WI38 (cell line): ENCODE measurements around the gene WASF3.

Experiments
- H3K4me3 ChIP-seq: 2 replicates; pipeline ENCODE4 v1.5.1; 2011; ENCODE audit warnings: low read depth, mild to moderate bottlenecking, control low read depth, low read length
- CTCF ChIP-seq: IDR thresholded peaks from 2 replicates; pipeline ENCODE4 v1.5.1; 2012; ENCODE audit warnings: low read depth, mild to moderate bottlenecking, control low read depth, low read length

WASF3 gene

GRCh38 chr13:26605845-26606244 is 48.4 kb downstream of the WASF3 start:
- H3K4me3 ChIP-seq, result no peak overlapping the region
- no peak for TF ChIP-seq CTCF

- no peak overlapping the region for H3K4me3 ChIP-seq
- no peak for TF ChIP-seq CTCF
Measured at GRCh38 chr13:26606631-26607030, 49.1 kb downstream of the WASF3 start.

GRCh38 chr13:26614721-26615120 is 57.2 kb downstream of the WASF3 start:
- H3K4me3 ChIP-seq, result no peak overlapping the region
- no peak for TF ChIP-seq CTCF

- no peak overlapping the region for H3K4me3 ChIP-seq
- no peak for TF ChIP-seq CTCF
Measured at GRCh38 chr13:26616126-26616525, 58.6 kb downstream of the WASF3 start.

GRCh38 chr13:26618726-26619125 is 61.2 kb downstream of the WASF3 start:
- TF ChIP-seq CTCF, result no peak
- no peak overlapping the region for H3K4me3 ChIP-seq

GRCh38 chr13:26619358-26619757 is 61.9 kb downstream of the WASF3 start:
- no peak overlapping the region for H3K4me3 ChIP-seq
- TF ChIP-seq CTCF, result no peak

GRCh38 chr13:26621731-26622401 is 64.4 kb downstream of the WASF3 start:
- TF ChIP-seq CTCF, result no peak

More at GRCh38 chr13:26621731-26622401, 64.4 kb downstream of the WASF3 start:
- no peak overlapping the region for H3K4me3 ChIP-seq
